GM12891 (cell line): ENCODE results near the gene LRRC15.

Experiments
- POLR2A ChIP-seq: IDR thresholded peaks from 2 replicates; pipeline ENCODE4 v1.6.1; 2011; ENCODE audit warnings: low read depth, low read length, control low read depth
- POLR2AphosphoS5 ChIP-seq: IDR thresholded peaks from 2 replicates; pipeline ENCODE4 v1.6.1; 2011; ENCODE audit warnings: low read depth, low read length, control low read depth
- POU2F2 ChIP-seq: IDR thresholded peaks from 2 replicates; pipeline ENCODE4 v1.6.1; 2011; ENCODE audit warnings: low read depth, mild to moderate bottlenecking, control low read depth, low read length, moderate library complexity
- TAF1 ChIP-seq: IDR thresholded peaks from 2 replicates; pipeline ENCODE4 v1.6.1; 2011; ENCODE audit warnings: low read depth, low read length, control low read depth

GRCh38 chr3:194336601-194337355 is 32.8 kb downstream of the LRRC15 start:
- TF ChIP-seq POLR2A: no peak
- TF ChIP-seq TAF1: no peak
- TF ChIP-seq POLR2AphosphoS5: no peak
- no peak for TF ChIP-seq POU2F2
